Ramos (cell line): ENCODE data around the gene TRIM44.

ENCODE experiments used
- in situ Hi-C: fragments of 300-500 bp; cut with MboI; formaldehyde crosslinking; loops from one replicate; pipeline ENCODE4 v1.14.3; 2022; ENCODE audit warnings: low sequenced_read_pairs; ENCODE audit not compliant: unreplicated experiment

TRIM44 gene

GRCh38 chr11:35783809-35784208 is 121.2 kb downstream of the TRIM44 start:
- in situ Hi-C loops = no loop called here

GRCh38 chr11:35784699-35785098 is 122.1 kb downstream of the TRIM44 start:
- in situ Hi-C loops = no loop called here

- in situ Hi-C loops = no loop called here
Observed at GRCh38 chr11:35785287-35786167, 123.0 kb downstream of the TRIM44 start.

GRCh38 chr11:35786188-35786587 is 123.6 kb downstream of the TRIM44 start:
- in situ Hi-C loops = no loop called here

GRCh38 chr11:35787013-35787504 is 124.5 kb downstream of the TRIM44 start:
- in situ Hi-C loops = no loop called here

- in situ Hi-C loops = no loop called here
Observed at GRCh38 chr11:35787626-35788025, 125.1 kb downstream of the TRIM44 start.

GRCh38 chr11:35791088-35791958 is 128.7 kb downstream of the TRIM44 start:
- in situ Hi-C loops = no loop called here

GRCh38 chr11:35792148-35792845 is 129.7 kb downstream of the TRIM44 start:
- in situ Hi-C loops = no loop called here

- in situ Hi-C loops = no loop called here
Observed at GRCh38 chr11:35792846-35793192, 130.2 kb downstream of the TRIM44 start.

- in situ Hi-C loops = no loop called here
Observed at GRCh38 chr11:35794333-35794732, 131.8 kb downstream of the TRIM44 start.

- in situ Hi-C loops = no loop called here
Observed at GRCh38 chr11:35794850-35795249, 132.3 kb downstream of the TRIM44 start.

- in situ Hi-C loops = no loop called here
Observed at GRCh38 chr11:35796562-35796961, 134.0 kb downstream of the TRIM44 start.

GRCh38 chr11:35798423-35798822 is 135.8 kb downstream of the TRIM44 start:
- in situ Hi-C loops = no loop called here

- in situ Hi-C loops = no loop called here
Observed at GRCh38 chr11:35798983-35799382, 136.4 kb downstream of the TRIM44 start.

GRCh38 chr11:35799655-35800054 is 137.1 kb downstream of the TRIM44 start:
- in situ Hi-C loops = no loop called here

- in situ Hi-C loops = no loop called here
Observed at GRCh38 chr11:35800970-35801953, 138.7 kb downstream of the TRIM44 start.

GRCh38 chr11:35802221-35802620 is 139.6 kb downstream of the TRIM44 start:
- in situ Hi-C loops = no loop called here

GRCh38 chr11:35802672-35803071 is 140.1 kb downstream of the TRIM44 start:
- in situ Hi-C loops = no loop called here

- in situ Hi-C loops = no loop called here
Observed at GRCh38 chr11:35803115-35803514, 140.5 kb downstream of the TRIM44 start.
